HG03159 (cell line): ENCODE measurements around the gene KCNIP3.

Source experiments
- ATAC-seq: cut with Tn5 transposase; IDR thresholded peaks from one replicate; pipeline ENCODE4 v1.9.1; 2021; ENCODE audit warnings: mild to moderate bottlenecking, moderate library complexity; ENCODE audit not compliant: unreplicated experiment

The KCNIP3 gene

DNA sequence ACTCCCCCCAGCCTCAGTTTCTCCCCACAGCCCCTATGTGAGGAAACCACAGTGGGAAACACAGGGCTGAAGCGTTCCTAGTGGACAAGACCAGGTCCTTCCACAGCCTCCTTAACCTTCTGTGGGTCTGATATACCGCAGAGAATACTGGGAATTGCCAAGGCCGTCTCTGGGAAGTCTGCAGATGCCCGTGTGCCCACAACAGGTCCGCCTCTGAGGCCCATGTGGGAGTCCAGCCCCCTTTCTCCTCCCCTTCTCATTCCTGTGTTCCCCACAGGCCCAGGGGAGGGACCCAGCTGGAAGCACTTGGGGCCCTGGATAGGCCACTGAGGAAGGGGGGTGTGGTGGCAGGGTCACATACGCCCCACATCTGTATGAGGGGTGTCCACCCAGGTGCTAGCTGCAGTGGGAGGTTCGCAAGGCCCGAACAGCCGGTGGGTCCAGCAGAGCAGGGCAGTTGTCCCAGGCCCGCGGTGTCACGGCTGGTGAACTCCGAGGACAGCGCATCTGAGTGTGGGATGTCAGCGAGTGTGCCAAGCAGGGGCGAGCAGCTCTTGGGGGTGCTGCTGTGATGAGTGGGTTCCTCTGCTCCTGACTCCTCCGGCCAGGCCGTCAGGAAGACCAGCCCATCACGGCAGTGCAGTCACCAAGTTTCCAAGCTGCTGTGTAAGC lies 2.4 kb upstream of the KCNIP3 start:
- no peak for ATAC-seq

GRCh38 chr2:95295376-95295775 lies 1.8 kb upstream of the KCNIP3 start:
- ATAC-seq = no peak

DNA sequence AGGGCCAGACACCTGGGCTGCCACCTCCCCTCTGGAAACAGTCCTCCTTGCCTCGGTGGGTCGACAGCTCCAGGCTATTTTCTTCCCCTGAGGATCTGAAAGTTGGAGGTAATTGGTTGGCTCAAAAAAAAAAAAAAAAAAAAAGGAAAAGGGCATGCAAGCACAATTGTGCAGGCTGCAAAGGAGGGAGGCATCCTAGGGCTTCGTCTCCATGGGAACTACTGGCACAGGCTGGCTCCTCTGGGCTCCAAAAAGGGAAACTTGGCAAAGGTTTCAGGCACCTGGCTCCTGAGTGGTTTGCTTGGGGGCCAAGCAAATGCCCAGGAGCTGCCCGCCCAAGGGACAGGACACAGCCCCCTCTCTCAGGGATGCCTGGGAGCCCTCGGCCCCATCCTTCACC lies 1.1 kb upstream of the KCNIP3 start:
- no peak for ATAC-seq

GRCh38 chr2:95297639-95298395 lies 670 bp downstream of the KCNIP3 start:
- no peak for ATAC-seq

DNA sequence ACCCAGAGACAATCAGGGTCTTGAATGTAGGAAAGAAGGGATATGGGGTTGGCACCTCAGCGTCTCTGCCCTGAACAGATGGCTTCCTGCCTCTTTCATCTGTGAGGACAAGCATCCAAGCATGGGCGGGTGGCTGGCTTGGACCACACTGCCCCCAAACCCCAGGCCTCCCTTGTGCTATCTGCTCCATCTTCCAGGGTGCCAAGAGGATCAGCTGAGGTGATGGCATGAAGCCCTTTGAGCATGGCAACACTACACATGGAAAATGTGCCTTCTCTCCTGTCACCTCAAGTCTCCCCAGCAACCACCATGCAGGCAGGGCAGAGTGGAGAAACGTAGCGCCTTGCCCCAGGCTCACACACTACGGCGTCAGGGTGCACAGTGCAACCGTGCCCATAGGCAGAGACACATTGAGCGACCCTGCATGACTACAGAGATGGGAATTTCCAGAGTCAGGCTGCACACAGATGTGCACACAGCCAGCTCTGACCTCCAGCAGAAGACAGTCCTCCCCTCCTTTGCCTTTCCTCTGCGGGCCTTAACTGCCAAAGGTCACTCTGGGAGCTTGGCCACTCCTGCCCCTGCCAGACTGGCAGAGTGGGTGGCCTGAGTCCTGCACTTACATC lies 1.5 kb downstream of the KCNIP3 start:
- no peak for ATAC-seq

GRCh38 chr2:95299961-95300360 lies 2.8 kb downstream of the KCNIP3 start:
- ATAC-seq = no peak

DNA sequence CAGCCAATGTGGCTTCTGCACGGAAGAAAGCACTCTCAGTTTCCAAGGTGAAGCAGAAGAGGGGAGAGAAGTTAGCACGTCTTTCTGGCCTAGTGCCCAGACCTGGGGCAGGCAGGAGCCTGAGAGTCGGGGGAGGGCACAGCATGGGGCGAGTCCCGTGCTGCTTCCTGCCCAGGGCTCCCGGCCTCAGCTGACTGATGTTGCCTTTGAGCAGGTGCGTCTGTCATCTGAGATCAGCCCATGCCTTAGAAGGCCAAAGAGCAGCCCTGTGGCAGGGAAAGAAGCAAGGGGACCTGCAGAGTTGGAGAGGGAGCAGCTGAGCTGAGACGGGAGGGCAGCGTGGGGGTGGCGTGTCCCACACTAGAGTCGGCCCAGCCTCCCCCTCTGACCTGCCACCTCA lies 3.3 kb downstream of the KCNIP3 start:
- no peak for ATAC-seq

DNA sequence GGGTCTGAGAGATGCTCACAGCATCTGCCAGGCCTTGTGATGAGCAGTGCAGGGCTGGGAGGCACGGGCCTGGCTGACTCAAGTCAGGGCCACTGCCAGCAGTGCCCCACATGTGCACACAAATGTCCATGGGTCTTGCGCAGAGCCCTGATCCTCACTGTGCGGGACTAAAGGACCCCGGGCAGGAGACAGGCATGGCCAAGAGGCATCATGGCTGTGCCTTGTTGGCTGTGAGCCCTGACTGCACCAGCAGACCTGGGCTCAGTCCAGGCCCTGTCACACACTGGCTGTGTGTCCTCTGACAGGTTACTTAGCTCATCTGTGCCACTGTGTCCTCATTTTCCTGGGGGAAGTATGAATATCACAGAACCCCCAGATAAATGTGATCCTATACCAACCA lies 4.0 kb downstream of the KCNIP3 start:
- no peak for ATAC-seq

GRCh38 chr2:95301876-95302641 lies 4.9 kb downstream of the KCNIP3 start:
- ATAC-seq = no peak

GRCh38 chr2:95303191-95303919 lies 6.2 kb downstream of the KCNIP3 start:
- ATAC-seq = no peak

- no peak for ATAC-seq
Measured at GRCh38 chr2:95305380-95306061, 8.4 kb downstream of the KCNIP3 start.

- ATAC-seq = no peak
Measured at GRCh38 chr2:95306336-95306895, 9.3 kb downstream of the KCNIP3 start.

GRCh38 chr2:95307036-95307435 lies 9.9 kb downstream of the KCNIP3 start:
- no peak for ATAC-seq

- ATAC-seq = no peak
Measured at GRCh38 chr2:95307878-95308277, 10.7 kb downstream of the KCNIP3 start.

GRCh38 chr2:95308426-95308990 lies 11.4 kb downstream of the KCNIP3 start:
- ATAC-seq = no peak

GRCh38 chr2:95309599-95309998 lies 12.5 kb downstream of the KCNIP3 start:
- ATAC-seq = no peak

DNA sequence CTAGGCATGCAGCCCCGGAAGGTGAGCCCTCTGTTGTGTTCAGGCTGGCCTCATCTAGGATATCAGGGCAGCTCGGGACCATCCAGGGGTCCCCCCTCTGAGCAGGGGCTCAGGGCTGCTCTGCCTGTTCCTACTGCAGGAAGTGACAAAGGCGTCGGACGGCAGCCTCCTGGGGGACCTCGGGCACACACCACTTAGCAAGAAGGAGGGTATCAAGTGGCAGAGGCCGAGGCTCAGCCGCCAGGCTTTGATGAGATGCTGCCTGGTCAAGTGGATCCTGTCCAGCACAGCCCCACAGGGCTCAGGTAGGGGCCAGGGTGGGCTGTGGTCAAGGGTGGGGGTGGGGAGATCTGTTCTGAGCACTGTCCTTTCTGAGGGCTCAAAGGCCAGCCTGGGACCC lies 13.1 kb downstream of the KCNIP3 start:
- no peak for ATAC-seq

DNA sequence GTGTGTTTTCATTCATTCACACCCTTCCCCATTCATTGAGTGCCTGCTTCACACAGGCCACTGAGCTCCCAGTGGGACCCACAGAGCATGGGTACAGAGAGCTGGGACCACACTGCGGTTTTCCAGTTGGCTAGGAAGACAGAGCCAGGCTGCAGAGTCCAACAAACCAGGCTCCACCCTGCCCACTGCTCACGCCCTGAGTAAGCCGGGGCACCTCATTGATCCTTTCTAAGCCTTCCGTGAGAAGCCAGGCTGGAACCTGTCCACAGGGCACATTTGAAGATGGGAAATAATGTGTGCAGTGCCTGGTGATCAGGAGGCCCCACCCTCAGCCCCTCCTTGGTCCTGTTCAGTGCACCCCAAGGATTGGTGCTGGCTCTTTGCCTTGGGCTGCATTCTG lies 13.5 kb downstream of the KCNIP3 start:
- ATAC-seq = no peak

- no peak for ATAC-seq
Measured at GRCh38 chr2:95311815-95312542, 14.8 kb downstream of the KCNIP3 start.
